A549 (cell line): ENCODE results near the gene PXK. TPM values are rescaled to one million over a fixed set of nuclear protein-coding genes. Genes with fewer than 3 reads are reported as not detected.

Experiments
- ATAC-seq, 2 experiments: fragments of 200-7000 bp in 1 of 2; fragments of >200 bp in 1 of 2; cut with Nextera tagmentation in 1 of 2; cut with Tn5 transposase in 1 of 2; 3 replicates each; pipeline versions ENCODE4 v1.8.0 to v1.9.1; 2018 to 2020; ENCODE audit warnings: mild to moderate bottlenecking in 1 of 2, moderate library complexity in 1 of 2
- CTCF ChIA-PET: fragments of 300-600 bp; sonication (Branson Sonifier 250); formaldehyde crosslinking; extraction: SDS; loops from one replicate; lab custom pipeline; 2021; ENCODE audit warnings: antibody characterized with exemption, inconsistent platforms; lab: Yijun Ruan, JAX
- POLR2A ChIA-PET: fragments of 350-600 bp; formaldehyde crosslinking; extraction: SDS; loops from one replicate; lab custom pipeline; 2021; ENCODE audit warnings: antibody characterized with exemption, inconsistent platforms; lab: Yijun Ruan, JAX
- DNase-seq, 2 experiments: peaks; one replicate each; pipeline versions ENCODE4 v3.0.0 to v3.0.0-alpha.2; 2011 to 2016; ENCODE audit warnings: low read depth in 1 of 2, low spot score in 1 of 2
- FAIRE-seq: peaks from 2 replicates; lab custom pipeline; 2011; peaks lifted over from hg19 to GRCh38; lab: Jason Lieb, UNC
- H3K27ac ChIP-seq, 2 experiments: fragments of >200 bp; sonication (Bioruptor Twin); formaldehyde crosslinking; 3 replicates each; pipeline ENCODE4 v1.5.1; 2016 to 2017
- H3K4me1 ChIP-seq: fragments of >200 bp; sonication (Bioruptor Twin); formaldehyde crosslinking; 3 replicates; pipeline ENCODE4 v1.6.1; 2016
- H3K4me2 ChIP-seq: fragments of >200 bp; sonication (Bioruptor Twin); formaldehyde crosslinking; 3 replicates; pipeline ENCODE4 v1.6.1; 2016
- H3K4me3 ChIP-seq: fragments of >200 bp; sonication (Bioruptor Twin); formaldehyde crosslinking; 3 replicates; pipeline ENCODE4 v1.5.1; 2016
- H3K9me3 ChIP-seq: fragments of >200 bp; sonication (Bioruptor Twin); formaldehyde crosslinking; 3 replicates; pipeline ENCODE4 v1.6.1; 2016
- CBX8 ChIP-seq: fragments of 200-600 bp; sonication (generic); IDR thresholded peaks from 2 replicates; pipeline ENCODE4 v1.6.1; 2016
- EHF ChIP-seq: fragments of 250-450 bp; sonication (Bioruptor Pico); IDR thresholded peaks from 2 replicates; pipeline ENCODE4 v1.5.0; 2020; ENCODE audit warnings: mild to moderate bottlenecking
- FOXS1 ChIP-seq: fragments of 250-450 bp; sonication (Bioruptor Pico); IDR thresholded peaks from 2 replicates; pipeline ENCODE4 v1.5.0; 2020; ENCODE audit warnings: mild to moderate bottlenecking, moderate library complexity
- GATA3 ChIP-seq: IDR thresholded peaks from 2 replicates; pipeline ENCODE4 v1.6.1; 2012; ENCODE audit warnings: borderline replicate concordance
- HOXA7 ChIP-seq: fragments of 250-450 bp; sonication (Bioruptor Pico); IDR thresholded peaks from 2 replicates; pipeline ENCODE4 v1.5.0; 2020; ENCODE audit warnings: mild to moderate bottlenecking, moderate library complexity
- HOXB13 ChIP-seq: fragments of 250-450 bp; sonication (Bioruptor Pico); IDR thresholded peaks from 2 replicates; pipeline ENCODE4 v1.5.0; 2020; ENCODE audit warnings: low read depth, mild to moderate bottlenecking, moderate library complexity
- JUN ChIP-seq, 2 experiments: fragments of >200 bp; sonication (Bioruptor Twin); formaldehyde crosslinking; IDR thresholded peaks; 2 replicates in 1 of 2; 3 replicates in 1 of 2; pipeline ENCODE4 v1.6.1; 2016 to 2017
- KDM1A ChIP-seq: fragments of 200-600 bp; sonication (generic); IDR thresholded peaks from 2 replicates; pipeline ENCODE4 v1.6.1; 2016; ENCODE audit warnings: low read depth, mild to moderate bottlenecking
- MAFK ChIP-seq: fragments of 450-650 bp; IDR thresholded peaks from 2 replicates; pipeline ENCODE4 v1.6.1; 2014; ENCODE audit not compliant: partially characterized antibody
- MYC ChIP-seq: IDR thresholded peaks from 2 replicates; pipeline ENCODE4 v1.6.1; 2012; ENCODE audit warnings: mild to moderate bottlenecking, inconsistent platforms, low read length, improper control_type of control experiment, borderline replicate concordance
- POLR2AphosphoS2 ChIP-seq: conservative IDR thresholded peaks from 2 replicates; pipeline ENCODE4 v1.6.1; 2012; ENCODE audit warnings: low read length, improper control_type of control experiment, inconsistent platforms
- RFX5 ChIP-seq: fragments of 450-650 bp; IDR thresholded peaks from 2 replicates; pipeline ENCODE4 v1.7.1; 2014; ENCODE audit warnings: antibody characterized with exemption, mild to moderate bottlenecking, moderate library complexity
- SREBF2 ChIP-seq: fragments of 450-650 bp; IDR thresholded peaks from 2 replicates; pipeline ENCODE4 v1.6.1; 2014; ENCODE audit warnings: mild to moderate bottlenecking, moderate library complexity
- ZC3H11A ChIP-seq: fragments of 450-650 bp; IDR thresholded peaks from 2 replicates; pipeline ENCODE4 v1.6.1; 2014; ENCODE audit warnings: antibody characterized with exemption, mild to moderate bottlenecking
- ZSCAN20 ChIP-seq: fragments of 250-450 bp; sonication (Bioruptor Pico); IDR thresholded peaks from 2 replicates; pipeline ENCODE4 v1.8.0; 2022; ENCODE audit warnings: mild to moderate bottlenecking, moderate library complexity
- WGBS: methylation state at CpG from one replicate; pipeline ENCODE4 v1.1.6; 2017; ENCODE audit errors: missing lambda C conversion rate; 5-methylcytosine and 5-hydroxymethylcytosine counted together
- polyA plus RNA-seq, 4 experiments: library from polyadenylated mRNA; depleted of rRNA in 3 of 4; stranded (reverse); fragments of >200 nt; fragmentation: RNase III in 1 of 4; extraction: RNeasy Plus Mini Kit Qiagen cat#74134 plus additional on column Dnase treatment in 1 of 4; gene quantifications; 2 replicates in 3 of 4; 3 replicates in 1 of 4; pipeline ENCODE4 v1.2.3, GENCODE V29; 2011 to 2017
- TF ChIP-seq, protein P1 (sequence below): fragments of >200 bp; sonication (Bioruptor Twin); formaldehyde crosslinking; IDR thresholded peaks from 3 replicates; pipeline ENCODE4 v1.6.1; 2016
- TF ChIP-seq, protein P2 (sequence below): IDR thresholded peaks from 2 replicates; pipeline ENCODE4 v1.6.1; 2012; ENCODE audit warnings: low read depth, borderline replicate concordance

The PXK gene
- polyA plus RNA-seq, 2 of the 4 experiments (the other 2 are of a cell fraction): 4.4 to 10.5 TPM

DNA sequence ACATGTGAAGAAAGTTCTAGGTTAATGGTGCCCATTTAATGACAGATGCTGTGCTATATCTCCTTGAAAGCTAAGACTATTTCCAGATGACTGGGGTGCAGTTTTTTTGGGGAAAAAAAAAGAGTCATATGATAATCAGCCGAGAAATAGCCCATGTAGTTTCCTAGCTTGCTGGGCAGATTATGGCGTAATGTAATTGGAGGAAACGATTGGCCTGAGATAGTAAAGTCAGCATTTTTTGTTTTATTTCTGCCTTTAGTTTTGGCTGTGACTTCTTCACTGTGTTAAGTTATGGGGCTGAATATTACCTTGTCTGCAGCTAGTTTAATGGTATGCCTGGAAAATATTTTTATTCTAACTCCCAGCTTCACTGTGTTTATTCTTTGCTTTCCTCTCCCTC is 77.0 kb downstream of the PXK start:
- FAIRE-seq (no peak), ATAC-seq (no peak), DNase-seq (no peak)
- no peak overlapping the region for H3K4me3 ChIP-seq
- WGBS: 94% methylated on average over 3 of the region's 3 CpGs
- no peaks in the 10 kb centered on the region for H3K4me1 ChIP-seq
- CTCF ChIA-PET: interaction anchor here (0.9 to 1.6 kb wide), 4 partner anchors 9 to 220 kb away, joined by 3 to 5 read pairs (median 4); no protein-coding TSS in a partner anchor
- POLR2A ChIA-PET: no interaction called here
- H3K27ac ChIP-seq: no peak overlapping the region
- H3K4me2 ChIP-seq: no peak overlapping the region
- peak; percentile 36 for TF ChIP-seq MAFK
- no peak for TF ChIP-seq ZC3H11A
- no peaks in the 10 kb centered on the region for H3K9me3 ChIP-seq

DNA sequence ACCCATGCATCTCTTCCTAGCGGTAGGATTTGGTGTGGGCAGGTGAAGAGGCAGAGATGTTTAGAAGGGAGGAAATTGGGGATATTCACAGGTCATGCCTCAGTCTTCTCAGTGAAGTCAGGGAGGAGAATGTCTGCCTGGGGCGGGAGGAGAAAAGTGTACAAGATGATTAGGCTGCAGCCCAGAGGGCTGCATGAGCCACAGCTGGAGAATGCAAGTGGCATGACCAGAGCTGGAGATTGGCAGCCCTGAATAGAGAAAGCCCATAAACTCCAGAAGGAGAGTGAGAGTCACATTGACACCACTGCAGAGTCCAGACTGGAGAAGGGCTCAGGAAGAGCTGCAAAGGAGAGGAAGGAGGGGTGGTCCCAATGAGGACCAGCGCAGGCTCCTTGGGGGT is 78.3 kb downstream of the PXK start:
- WGBS: 89% methylated on average over 3 of the region's 3 CpGs
- ChIA-PET CTCF (interaction anchor here (0.6 to 1.9 kb wide), 4 partner anchors 11 to 265 kb away, joined by 3 to 7 read pairs (median 4); no protein-coding TSS in a partner anchor), POLR2A (no interaction called here)
- DNase-seq (no peak), FAIRE-seq (no peak), ATAC-seq (no peak)
- H3K4me1 ChIP-seq: no peaks in the 10 kb centered on the region
- H3K27ac ChIP-seq: no peak overlapping the region
- no peak overlapping the region for H3K4me2 ChIP-seq
- H3K9me3 ChIP-seq: no peaks in the 10 kb centered on the region
- no peak overlapping the region for H3K4me3 ChIP-seq
- no peak for TF ChIP-seq CBX8
- TF ChIP-seq, protein P1, sequence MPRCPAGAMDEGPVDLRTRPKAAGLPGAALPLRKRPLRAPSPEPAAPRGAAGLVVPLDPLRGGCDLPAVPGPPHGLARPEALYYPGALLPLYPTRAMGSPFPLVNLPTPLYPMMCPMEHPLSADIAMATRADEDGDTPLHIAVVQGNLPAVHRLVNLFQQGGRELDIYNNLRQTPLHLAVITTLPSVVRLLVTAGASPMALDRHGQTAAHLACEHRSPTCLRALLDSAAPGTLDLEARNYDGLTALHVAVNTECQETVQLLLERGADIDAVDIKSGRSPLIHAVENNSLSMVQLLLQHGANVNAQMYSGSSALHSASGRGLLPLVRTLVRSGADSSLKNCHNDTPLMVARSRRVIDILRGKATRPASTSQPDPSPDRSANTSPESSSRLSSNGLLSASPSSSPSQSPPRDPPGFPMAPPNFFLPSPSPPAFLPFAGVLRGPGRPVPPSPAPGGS: no peak
- no peak for TF ChIP-seq FOXS1 (CRISPR knock-in tag)
- TF ChIP-seq, protein P2, sequence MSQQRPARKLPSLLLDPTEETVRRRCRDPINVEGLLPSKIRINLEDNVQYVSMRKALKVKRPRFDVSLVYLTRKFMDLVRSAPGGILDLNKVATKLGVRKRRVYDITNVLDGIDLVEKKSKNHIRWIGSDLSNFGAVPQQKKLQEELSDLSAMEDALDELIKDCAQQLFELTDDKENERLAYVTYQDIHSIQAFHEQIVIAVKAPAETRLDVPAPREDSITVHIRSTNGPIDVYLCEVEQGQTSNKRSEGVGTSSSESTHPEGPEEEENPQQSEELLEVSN: no peak
- no peak for TF ChIP-seq SREBF2
- TF ChIP-seq ZSCAN20 (CRISPR knock-in tag): no peak
- TF ChIP-seq JUN (IDR thresholded peaks at IDR 0.05): no peak
- no peak for TF ChIP-seq KDM1A
- TF ChIP-seq MYC: no peak
- no peak for TF ChIP-seq EHF (CRISPR knock-in tag)
- TF ChIP-seq HOXB13: no peak
- no peak for TF ChIP-seq RFX5
- TF ChIP-seq GATA3: no peak
- no peak for TF ChIP-seq POLR2AphosphoS2
- TF ChIP-seq, all 56 proteins: peak for 0

DNA sequence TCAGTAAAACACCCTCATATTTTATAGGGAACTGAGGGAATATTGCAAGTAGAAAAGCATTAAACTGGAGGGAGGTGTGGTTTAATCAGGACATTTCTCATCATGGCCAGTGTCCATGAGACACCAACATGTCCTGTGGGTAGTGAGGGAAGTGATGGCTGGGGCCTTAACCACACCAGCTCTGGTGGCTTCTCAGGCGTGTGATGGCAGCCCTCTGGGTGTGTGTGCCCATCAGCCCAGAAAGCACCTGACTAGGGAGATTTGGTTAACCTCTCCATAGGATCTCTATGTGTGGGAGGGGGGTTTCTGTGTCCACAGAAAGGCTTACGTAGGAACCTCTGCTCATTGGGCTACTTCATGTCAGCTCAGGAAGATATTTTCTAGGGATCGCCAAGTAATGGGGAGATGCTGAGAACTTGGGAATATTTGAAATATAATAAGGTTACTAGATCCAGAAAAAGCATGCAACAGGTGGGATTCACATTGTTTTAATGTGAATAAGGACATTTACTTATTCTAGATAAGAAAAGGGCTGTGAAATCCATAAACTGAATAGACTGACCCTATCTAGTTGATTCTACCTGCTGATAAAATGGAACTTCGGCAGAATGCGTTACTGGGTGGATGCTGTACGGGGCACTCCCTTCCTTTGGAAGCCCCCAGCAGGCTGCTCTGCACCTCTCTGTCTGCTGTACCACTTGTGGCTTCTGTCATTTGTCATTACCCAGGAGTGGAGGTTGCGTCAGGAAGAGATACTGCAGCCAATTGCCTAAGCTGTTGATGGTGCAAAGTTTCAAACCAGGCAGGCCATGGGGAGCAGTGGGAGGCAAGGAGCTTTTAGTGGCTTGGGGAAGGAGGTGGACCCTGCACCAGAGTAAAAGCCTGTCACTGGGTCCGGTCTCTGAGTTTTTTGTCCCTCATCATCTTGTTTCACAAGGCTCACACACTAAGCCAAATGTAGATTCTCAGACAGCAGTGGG is 79.4 kb downstream of the PXK start:
- DNase-seq (no peak), FAIRE-seq (no peak), ATAC-seq (no peak)
- no peak overlapping the region for H3K4me3 ChIP-seq
- WGBS: 86% methylated on average over 6 of the region's 8 CpGs
- TF ChIP-seq HOXA7 (CRISPR knock-in tag): no peak
- H3K9me3 ChIP-seq: no peaks in the 10 kb centered on the region
- no peak overlapping the region for H3K27ac ChIP-seq
- H3K4me1 ChIP-seq: no peaks in the 10 kb centered on the region
- ChIA-PET CTCF (interaction anchor here (0.8 to 1.9 kb wide), 9 partner anchors 9 to 106 kb away, joined by 3 to 7 read pairs (median 3); partner anchors contain the start of genes HTD2, KCTD6 and RPP14), POLR2A (no interaction called here)
- no peak overlapping the region for H3K4me2 ChIP-seq
